ENCODE results near the gene GPT2.

DNA sequence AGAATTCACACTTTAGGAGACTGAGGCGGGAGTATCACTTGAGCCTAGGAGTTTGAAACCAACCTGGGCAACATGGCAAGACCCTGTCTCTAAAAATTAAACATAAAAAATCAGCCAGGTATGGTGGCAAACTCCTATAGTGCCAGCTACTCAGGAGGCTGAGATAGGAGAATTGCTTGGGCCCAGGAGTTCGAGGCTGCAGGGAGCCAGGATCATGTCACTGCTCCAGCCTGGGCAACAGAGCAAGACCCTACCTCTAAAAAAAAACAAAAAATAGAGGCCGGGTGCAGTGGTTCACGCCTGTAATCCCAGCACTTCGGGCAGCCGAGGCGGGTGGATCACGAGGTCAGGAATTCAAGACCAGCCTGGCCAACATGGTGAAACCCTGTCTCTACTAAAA, 8.9 kb upstream of the GPT2 start:
- TF ChIP-seq, protein P1, sequence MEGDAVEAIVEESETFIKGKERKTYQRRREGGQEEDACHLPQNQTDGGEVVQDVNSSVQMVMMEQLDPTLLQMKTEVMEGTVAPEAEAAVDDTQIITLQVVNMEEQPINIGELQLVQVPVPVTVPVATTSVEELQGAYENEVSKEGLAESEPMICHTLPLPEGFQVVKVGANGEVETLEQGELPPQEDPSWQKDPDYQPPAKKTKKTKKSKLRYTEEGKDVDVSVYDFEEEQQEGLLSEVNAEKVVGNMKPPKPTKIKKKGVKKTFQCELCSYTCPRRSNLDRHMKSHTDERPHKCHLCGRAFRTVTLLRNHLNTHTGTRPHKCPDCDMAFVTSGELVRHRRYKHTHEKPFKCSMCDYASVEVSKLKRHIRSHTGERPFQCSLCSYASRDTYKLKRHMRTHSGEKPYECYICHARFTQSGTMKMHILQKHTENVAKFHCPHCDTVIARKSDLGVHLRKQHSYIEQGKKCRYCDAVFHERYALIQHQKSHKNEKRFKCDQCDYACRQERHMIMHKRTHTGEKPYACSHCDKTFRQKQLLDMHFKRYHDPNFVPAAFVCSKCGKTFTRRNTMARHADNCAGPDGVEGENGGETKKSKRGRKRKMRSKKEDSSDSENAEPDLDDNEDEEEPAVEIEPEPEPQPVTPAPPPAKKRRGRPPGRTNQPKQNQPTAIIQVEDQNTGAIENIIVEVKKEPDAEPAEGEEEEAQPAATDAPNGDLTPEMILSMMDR (IDR thresholded peaks at IDR 0.05; ENCODE audit: low read depth, low read length, poor library complexity, severe bottlenecking), result no peak
- no peak for TF ChIP-seq EZH2phosphoT487 (IDR thresholded peaks at IDR 0.05; ENCODE audit: borderline replicate concordance, low read length)

Data from DOHH2 (cell line).